Measurements from ENCODE around the gene KATNAL1. TPM values are rescaled to one million over a fixed set of nuclear protein-coding genes. Genes with fewer than 3 reads are reported as not detected.
"Not testable (repeated sequence)": the region's sequence is repeated elsewhere in the genome, so short reads cannot be mapped to it uniquely, and the experiment has no call there.

KATNAL1 gene
- total and polyA plus RNA-seq, 2 donors, result 12.3 to 56.4 TPM

- H3K27ac ChIP-seq (ENCODE audit: low read depth), result no peak overlapping the region
- no peaks in the 10 kb centered on the region for H3K36me3 ChIP-seq (ENCODE audit: insufficient read depth)
- 70% methylated on average over 3 of the region's 3 CpGs for WGBS
- no peak for DNase-seq (ENCODE audit: extremely low spot score)
- H3K4me1 ChIP-seq (ENCODE audit: insufficient read depth), result no peaks in the 10 kb centered on the region
- no peak overlapping the region for H3K4me3 ChIP-seq (ENCODE audit: low read depth, low read length)
These were observed 111.3 kb downstream of the KATNAL1 start for GRCh38 chr13:30196025-30196424.

GRCh38 chr13:30194906-30195305 is 112.4 kb downstream of the KATNAL1 start:
- no peaks in the 10 kb centered on the region for H3K4me1 ChIP-seq (ENCODE audit: insufficient read depth)
- no peaks in the 10 kb centered on the region for H3K36me3 ChIP-seq (ENCODE audit: insufficient read depth)
- no peak overlapping the region for H3K27ac ChIP-seq (ENCODE audit: low read depth)
- H3K4me3 ChIP-seq (ENCODE audit: low read depth, low read length), result no peak overlapping the region
- WGBS, result 86% methylated on average over 7 of the region's 7 CpGs
- no peak for DNase-seq (ENCODE audit: extremely low spot score)

- 89% methylated on average over 11 of the region's 11 CpGs for WGBS
- Histone ChIP-seq H3K4me3 (ENCODE audit: low read depth, low read length) (no peak overlapping the region), H3K36me3 (ENCODE audit: insufficient read depth) (no peaks in the 10 kb centered on the region), H3K27ac (ENCODE audit: low read depth) (no peak overlapping the region), H3K4me1 (ENCODE audit: insufficient read depth) (no peaks in the 10 kb centered on the region)
- DNase-seq (ENCODE audit: extremely low spot score), result no peak
These were observed 113.8 kb downstream of the KATNAL1 start for GRCh38 chr13:30193279-30194234.

- Histone ChIP-seq H3K27ac (ENCODE audit: low read depth) (no peak overlapping the region), H3K4me3 (ENCODE audit: low read depth, low read length) (no peak overlapping the region), H3K36me3 (ENCODE audit: insufficient read depth) (no peaks in the 10 kb centered on the region), H3K4me1 (ENCODE audit: insufficient read depth) (no peaks in the 10 kb centered on the region)
- WGBS, result 77% methylated on average over 10 of the region's 10 CpGs
- no peak for DNase-seq (ENCODE audit: extremely low spot score)
These were observed 114.8 kb downstream of the KATNAL1 start for GRCh38 chr13:30192320-30193093.

- Histone ChIP-seq H3K36me3 (ENCODE audit: insufficient read depth) (no peaks in the 10 kb centered on the region), H3K4me1 (ENCODE audit: insufficient read depth) (no peaks in the 10 kb centered on the region), H3K4me3 (ENCODE audit: low read depth, low read length) (no peak overlapping the region), H3K27ac (ENCODE audit: low read depth) (no peak overlapping the region)
- 95% methylated on average over 5 of the region's 5 CpGs for WGBS
- no peak for DNase-seq (ENCODE audit: extremely low spot score)
These were observed 115.8 kb downstream of the KATNAL1 start for GRCh38 chr13:30191491-30192100.

GRCh38 chr13:30186634-30187415 is 120.5 kb downstream of the KATNAL1 start:
- H3K27ac ChIP-seq (ENCODE audit: low read depth), result no peak overlapping the region
- no peaks in the 10 kb centered on the region for H3K36me3 ChIP-seq (ENCODE audit: insufficient read depth)
- 54% methylated on average over 10 of the region's 10 CpGs for WGBS
- DNase-seq (ENCODE audit: extremely low spot score), result no peak
- no peaks in the 10 kb centered on the region for H3K4me1 ChIP-seq (ENCODE audit: insufficient read depth)
- H3K4me3 ChIP-seq (ENCODE audit: low read depth, low read length), result no peak overlapping the region

GRCh38 chr13:30181888-30182651 is 125.3 kb downstream of the KATNAL1 start:
- DNase-seq (ENCODE audit: extremely low spot score), result no peak
- Histone ChIP-seq H3K27ac (ENCODE audit: low read depth) (no peak overlapping the region), H3K4me1 (ENCODE audit: insufficient read depth) (no peaks in the 10 kb centered on the region), H3K36me3 (ENCODE audit: insufficient read depth) (no peaks in the 10 kb centered on the region), H3K4me3 (ENCODE audit: low read depth, low read length) (no peak overlapping the region)
- WGBS, result 91% methylated on average over 13 of the region's 13 CpGs

- Histone ChIP-seq H3K36me3 (ENCODE audit: insufficient read depth) (no peaks in the 10 kb centered on the region), H3K4me3 (ENCODE audit: low read depth, low read length) (no peak overlapping the region), H3K4me1 (ENCODE audit: insufficient read depth) (no peaks in the 10 kb centered on the region), H3K27ac (ENCODE audit: low read depth) (no peak overlapping the region)
- 73% methylated on average over 2 of the region's 2 CpGs for WGBS
- no peak for DNase-seq (ENCODE audit: extremely low spot score)
These were observed 127.6 kb downstream of the KATNAL1 start for GRCh38 chr13:30179597-30180276.

GRCh38 chr13:30178976-30179375 is 128.4 kb downstream of the KATNAL1 start:
- H3K4me1 ChIP-seq (ENCODE audit: insufficient read depth), result no peaks in the 10 kb centered on the region

GRCh38 chr13:30175166-30175565 is 132.2 kb downstream of the KATNAL1 start:
- Histone ChIP-seq H3K4me1 (ENCODE audit: insufficient read depth) (no peaks in the 10 kb centered on the region), H3K27ac (ENCODE audit: low read depth) (no peak overlapping the region), H3K36me3 (ENCODE audit: insufficient read depth) (no peaks in the 10 kb centered on the region), H3K4me3 (ENCODE audit: low read depth, low read length) (no peak overlapping the region)
- no peak for DNase-seq (ENCODE audit: extremely low spot score)
- 87% methylated on average over 5 of the region's 5 CpGs for WGBS

More at GRCh38 chr13:30178976-30179375, 128.4 kb downstream of the KATNAL1 start:
- no peak overlapping the region for H3K4me3 ChIP-seq (ENCODE audit: low read depth, low read length)
- no peaks in the 10 kb centered on the region for H3K36me3 ChIP-seq (ENCODE audit: insufficient read depth)
- 89% methylated on average over 5 of the region's 5 CpGs for WGBS
- no peak for DNase-seq (ENCODE audit: extremely low spot score)
- H3K27ac ChIP-seq (ENCODE audit: low read depth), result no peak overlapping the region

GRCh38 chr13:30174250-30174649 is 133.1 kb downstream of the KATNAL1 start:
- DNase-seq (ENCODE audit: extremely low spot score); H3K4me3 ChIP-seq (ENCODE audit: low read depth, low read length); H3K27ac ChIP-seq (ENCODE audit: low read depth); H3K36me3 ChIP-seq (ENCODE audit: insufficient read depth); H3K4me1 ChIP-seq (ENCODE audit: insufficient read depth): not testable (repeated sequence)
- WGBS, result 84% methylated on average over 6 of the region's 6 CpGs

GRCh38 chr13:30173303-30173610 is 134.1 kb downstream of the KATNAL1 start:
- Histone ChIP-seq H3K4me1 (ENCODE audit: insufficient read depth) (no peaks in the 10 kb centered on the region), H3K4me3 (ENCODE audit: low read depth, low read length) (no peak overlapping the region), H3K36me3 (ENCODE audit: insufficient read depth) (no peaks in the 10 kb centered on the region), H3K27ac (ENCODE audit: low read depth) (no peak overlapping the region)
- 66% methylated on average over 5 of the region's 5 CpGs for WGBS
- no peak for DNase-seq (ENCODE audit: extremely low spot score)

Measured in urinary bladder (tissue), 4 donors.